HG02588 (cell line): ENCODE results near the gene SLC7A4.
A peak's percentile ranks its signal among the peaks of the same experiment; 100 is the strongest.
"Not testable (repeated sequence)": the region's sequence is repeated elsewhere in the genome, so short reads cannot be mapped to it uniquely, and the experiment has no call there.

Experiments
- ATAC-seq: cut with Tn5 transposase; IDR thresholded peaks from one replicate; pipeline ENCODE4 v1.9.1; 2021; ENCODE audit warnings: mild to moderate bottlenecking, moderate library complexity; ENCODE audit not compliant: unreplicated experiment

The SLC7A4 gene

GRCh38 chr22:21022955-21023614, 9.3 kb downstream of the SLC7A4 start:
- ATAC-seq: no peak

DNA sequence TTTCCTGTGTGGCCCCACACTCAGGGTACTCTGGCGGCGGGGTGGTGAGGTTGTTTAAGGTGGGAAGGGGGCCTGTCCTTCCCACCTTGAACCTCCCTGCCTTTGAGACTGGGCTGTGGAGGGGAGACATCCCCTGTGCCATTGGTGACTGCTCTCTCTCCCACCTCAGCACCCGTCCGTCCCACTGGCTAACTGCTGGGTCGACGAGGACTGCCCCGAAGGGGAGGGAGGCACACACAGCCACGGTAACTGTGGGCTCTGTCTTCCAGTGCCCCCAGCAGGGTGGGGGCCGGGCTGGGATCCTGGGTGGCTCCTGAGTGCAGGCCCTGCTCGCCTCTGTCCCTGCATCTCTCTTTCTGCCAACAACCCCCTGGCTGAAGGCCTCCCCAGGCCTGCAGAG, 9.9 kb downstream of the SLC7A4 start:
- no peak for ATAC-seq

- ATAC-seq: no peak
Observed at GRCh38 chr22:21020802-21021429, 11.4 kb downstream of the SLC7A4 start.

DNA sequence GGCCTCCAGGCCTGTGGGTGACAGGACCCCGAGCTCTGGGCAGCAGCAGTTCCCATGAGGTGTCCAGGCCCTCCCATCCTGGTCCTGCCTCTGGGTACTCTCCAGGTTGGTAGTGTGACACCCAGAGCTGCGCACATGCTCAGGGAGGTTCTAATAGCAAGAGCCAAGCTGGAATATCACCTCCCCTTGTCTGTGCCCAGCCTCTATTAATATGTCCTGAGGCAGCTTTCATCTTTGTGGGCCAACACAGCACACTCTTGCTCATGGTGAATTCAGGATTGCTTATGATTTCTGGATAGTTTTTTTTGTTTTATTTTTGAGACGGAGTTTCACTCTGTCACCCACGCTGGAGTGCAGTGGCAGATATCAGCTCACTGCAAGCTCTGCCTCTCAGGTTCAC, 14.0 kb downstream of the SLC7A4 start:
- ATAC-seq: no peak

GRCh38 chr22:21016644-21017420, 15.5 kb downstream of the SLC7A4 start:
- no peak for ATAC-seq

- no peak for ATAC-seq
Observed at GRCh38 chr22:21015466-21016006, 16.8 kb downstream of the SLC7A4 start.

- ATAC-seq: no peak
Observed at GRCh38 chr22:21014726-21015465, 17.5 kb downstream of the SLC7A4 start, which contains the start of gene P2RX6. Gene P2RX6, plus strand, starts transcription at chr22:21015165. Its CDS starts 10 bp downstream, at chr22:21015175.

DNA sequence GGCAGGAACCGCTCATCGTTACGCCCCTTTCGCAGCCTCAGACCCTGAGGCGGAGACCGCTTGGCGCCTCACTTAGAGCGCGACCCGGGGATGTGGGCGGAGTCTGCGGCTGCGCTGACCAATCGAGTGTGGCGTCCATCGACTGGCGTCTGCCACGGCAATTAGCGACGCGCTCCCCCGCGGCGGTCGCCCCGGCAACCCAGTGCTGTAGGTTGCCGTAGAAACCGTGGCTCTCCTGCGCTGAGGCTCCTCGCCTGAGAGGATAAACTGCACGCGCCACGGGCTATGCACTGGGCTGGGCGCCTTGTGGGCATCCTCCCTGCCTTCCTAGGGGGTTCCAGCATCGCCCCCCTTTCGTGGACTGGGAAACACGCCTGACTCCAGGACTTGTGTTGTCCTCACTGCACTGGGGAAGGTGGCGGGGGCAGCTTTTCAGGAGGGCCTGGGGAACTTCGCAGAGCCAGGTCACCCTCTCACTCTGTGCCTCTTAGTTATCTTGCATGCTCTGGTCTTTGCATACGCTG, 18.1 kb downstream of the SLC7A4 start:
- ATAC-seq: peak; percentile 79

DNA sequence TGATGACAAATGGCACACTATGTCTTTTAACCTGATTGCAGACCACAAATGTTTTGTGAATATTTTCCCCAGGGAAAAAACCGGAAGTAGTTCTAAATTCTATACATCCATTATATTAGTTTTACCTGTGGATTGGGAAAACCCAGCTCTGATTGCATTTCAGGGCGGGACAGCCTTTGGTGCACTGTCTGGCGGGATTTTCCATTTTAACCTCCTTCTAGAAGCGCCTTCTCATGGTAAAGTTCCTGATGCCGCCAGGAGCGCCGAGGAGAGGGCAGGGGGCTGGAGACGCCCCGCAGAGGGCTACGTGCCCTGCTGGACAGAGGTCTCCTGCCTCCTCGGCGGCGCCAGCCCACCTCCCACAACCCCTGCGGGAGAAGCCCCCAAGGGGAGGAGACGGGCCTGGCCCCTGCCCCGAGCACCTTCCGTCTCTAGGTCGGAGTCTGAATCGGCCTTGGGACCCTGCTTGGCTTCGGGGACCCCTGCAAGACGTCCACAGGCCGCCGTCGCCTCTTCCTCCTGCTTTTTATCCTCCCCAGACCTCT, 18.6 kb downstream of the SLC7A4 start:
- no peak for ATAC-seq

DNA sequence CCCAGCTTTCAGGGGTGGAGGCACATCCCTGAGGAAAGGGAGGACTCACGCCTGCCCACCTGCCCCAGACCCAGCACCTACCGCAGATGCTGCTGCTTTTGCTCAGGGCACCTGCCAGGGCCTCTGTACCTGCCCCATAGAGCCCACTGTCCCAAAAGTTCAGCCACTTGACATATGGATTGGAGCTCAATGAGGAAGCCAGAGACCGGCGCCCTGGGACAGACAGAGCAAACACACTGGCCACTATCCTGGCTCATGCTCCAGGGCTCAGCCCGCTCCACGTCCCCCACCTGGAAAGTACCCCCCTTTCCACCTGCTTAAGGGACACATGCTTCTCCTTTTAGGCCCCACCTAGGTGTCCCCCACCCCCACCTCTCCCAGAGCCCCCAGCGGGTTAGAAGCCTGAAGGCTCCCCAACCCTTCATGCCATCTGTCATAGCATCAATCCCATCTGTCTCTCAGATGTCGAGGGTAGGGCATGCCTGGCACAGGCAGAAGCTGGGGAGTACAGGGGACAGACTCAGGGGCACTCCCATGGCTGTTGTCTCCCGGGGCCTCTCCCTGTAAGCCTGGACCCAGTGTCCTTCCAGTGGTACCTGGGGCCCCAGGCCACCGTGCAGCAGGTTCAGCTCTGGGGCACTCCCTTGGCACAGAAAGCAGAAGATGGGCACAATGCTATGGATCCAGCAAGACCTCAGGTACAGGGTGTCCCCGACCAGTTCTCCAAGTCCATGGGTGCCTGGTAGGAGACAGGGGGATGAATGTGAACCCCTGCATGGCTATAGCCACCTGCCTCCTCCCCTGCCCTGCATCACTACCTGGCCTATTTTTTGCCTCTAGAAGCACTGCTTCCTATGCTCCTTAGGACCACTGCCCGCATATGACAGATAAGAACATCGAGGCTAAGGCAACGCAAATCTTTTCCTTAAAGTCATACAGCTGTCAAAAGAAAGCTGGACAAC, 19.6 kb downstream of the SLC7A4 start:
- no peak for ATAC-seq

- ATAC-seq: no peak
Observed at GRCh38 chr22:21010426-21011113, 21.8 kb downstream of the SLC7A4 start.

DNA sequence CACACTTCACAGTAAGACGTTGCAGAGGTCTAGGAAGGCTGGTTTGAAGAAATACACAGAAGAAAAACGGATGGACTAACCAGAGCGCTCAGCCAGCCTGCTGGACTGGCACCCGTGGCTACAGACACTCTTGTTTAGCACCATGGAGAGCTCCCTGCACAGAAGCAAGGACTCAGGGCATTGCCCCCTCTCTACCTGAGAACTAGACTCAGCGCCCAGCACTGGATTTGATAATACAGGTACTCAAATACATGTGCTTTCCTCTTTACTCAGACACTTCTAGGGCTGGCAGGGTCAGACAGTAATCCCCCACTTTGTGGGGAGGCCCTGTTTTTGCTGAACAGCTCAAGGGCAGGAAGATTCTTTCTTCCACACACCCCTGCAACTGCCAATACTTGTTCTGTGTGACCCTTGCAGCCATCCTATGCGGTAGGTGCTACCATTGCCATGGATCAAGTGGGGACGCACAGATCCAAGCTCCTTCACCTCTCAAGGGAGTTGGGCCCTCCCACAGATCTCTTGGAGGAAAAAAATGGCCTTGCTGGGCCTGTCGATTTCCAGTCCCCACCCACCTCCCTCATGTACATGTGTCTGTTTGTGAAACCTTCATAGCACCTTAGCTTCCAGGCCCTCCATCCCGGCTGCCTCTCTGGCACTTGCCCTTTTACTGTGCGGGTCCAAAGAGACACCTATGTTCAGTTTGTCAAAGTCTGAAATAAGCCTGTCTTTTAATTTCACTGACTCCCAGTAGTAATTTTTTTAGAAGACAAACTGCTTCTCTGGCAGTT, 22.5 kb downstream of the SLC7A4 start:
- ATAC-seq: no peak

DNA sequence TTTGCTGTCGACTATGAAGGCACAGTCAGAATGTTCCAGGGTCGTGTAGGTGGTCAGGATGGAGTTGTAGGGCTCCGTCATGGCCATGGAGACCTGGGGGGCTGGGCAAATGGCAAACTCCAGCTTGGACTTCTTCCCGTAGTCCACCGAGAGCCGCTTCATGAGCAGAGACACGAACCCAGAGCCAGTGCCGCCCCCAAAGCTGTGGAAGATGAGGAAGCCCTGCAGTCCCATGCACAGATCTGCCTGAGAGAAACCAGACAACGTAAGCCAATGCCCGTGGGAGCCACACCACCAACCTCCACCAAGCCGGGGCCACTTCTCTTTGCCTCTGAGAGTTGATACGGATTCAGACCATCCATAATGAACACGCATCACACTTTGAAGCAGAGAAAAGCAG, 23.2 kb downstream of the SLC7A4 start:
- not testable (repeated sequence) for ATAC-seq

GRCh38 chr22:21003782-21004181, 28.6 kb downstream of the SLC7A4 start:
- ATAC-seq: no peak

- ATAC-seq: peak; percentile 86
Observed at GRCh38 chr22:21001601-21002325, 30.6 kb downstream of the SLC7A4 start, which contains the start of gene THAP7. Gene THAP7, minus strand, starts transcription at chr22:21002118. Its CDS starts 207 bp downstream, at chr22:21001911.

- no peak for ATAC-seq
Observed at GRCh38 chr22:21000987-21001600, 31.3 kb downstream of the SLC7A4 start.
